A204.1 (cell line): Measurements from ENCODE around the gene OPN4.

Source experiments
- FAIRE-seq: peaks from 2 replicates; lab custom pipeline; 2012; peaks lifted over from hg19 to GRCh38; lab: Jason Lieb, UNC

OPN4 gene

DNA sequence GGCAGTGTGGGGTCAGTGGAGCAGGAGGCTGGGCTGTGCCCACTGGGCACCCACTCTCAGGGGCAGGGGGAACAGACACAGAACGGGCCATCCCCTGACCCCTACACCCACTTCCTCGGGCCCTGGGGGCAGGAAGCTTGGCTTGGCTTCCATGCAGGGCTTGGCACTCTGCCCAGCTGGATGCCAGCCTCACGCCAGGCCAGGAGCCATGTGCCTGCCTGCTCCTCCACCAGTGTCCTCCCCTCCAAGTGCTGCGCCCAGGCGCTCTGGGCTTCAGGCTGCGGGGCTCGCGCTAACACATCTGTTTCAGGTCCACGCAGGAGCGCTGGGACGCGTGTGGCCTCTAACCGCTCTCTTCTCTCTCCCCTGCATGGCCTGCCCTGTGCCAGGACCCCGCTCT is 26.7 kb downstream of the OPN4 start:
- no peak for FAIRE-seq

DNA sequence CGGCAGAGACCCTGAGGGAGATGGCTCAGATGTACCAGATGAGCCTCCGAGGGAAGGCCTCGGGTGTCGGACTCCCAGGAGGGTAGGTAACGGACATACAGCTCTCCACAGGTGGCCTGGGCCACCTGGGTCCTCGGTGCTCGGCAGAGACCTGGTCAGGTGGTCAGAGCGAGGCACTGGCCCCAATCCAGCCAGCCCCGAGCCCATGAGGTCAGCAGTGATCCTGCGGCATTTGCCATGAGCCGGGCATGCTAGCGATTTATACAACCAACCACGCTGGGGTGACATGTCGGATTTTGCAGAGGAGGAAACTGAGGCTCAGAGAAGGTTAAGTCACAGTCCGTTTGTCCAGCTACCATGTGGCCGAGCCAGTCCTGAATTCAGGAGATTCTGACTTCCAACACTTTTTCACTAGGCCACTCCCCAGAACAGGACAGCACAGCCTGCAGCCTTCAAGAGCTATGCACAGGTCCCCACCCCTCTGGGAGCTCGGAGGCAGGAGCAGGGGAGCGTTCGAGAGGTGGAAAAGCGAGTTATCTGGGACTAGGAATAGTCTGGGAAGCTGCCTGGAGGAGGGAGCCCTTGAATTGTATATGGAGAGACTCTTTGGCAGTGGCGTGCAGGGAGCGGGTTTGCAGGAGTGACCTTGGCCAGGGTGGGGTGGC is 27.5 kb downstream of the OPN4 start:
- no peak for FAIRE-seq

DNA sequence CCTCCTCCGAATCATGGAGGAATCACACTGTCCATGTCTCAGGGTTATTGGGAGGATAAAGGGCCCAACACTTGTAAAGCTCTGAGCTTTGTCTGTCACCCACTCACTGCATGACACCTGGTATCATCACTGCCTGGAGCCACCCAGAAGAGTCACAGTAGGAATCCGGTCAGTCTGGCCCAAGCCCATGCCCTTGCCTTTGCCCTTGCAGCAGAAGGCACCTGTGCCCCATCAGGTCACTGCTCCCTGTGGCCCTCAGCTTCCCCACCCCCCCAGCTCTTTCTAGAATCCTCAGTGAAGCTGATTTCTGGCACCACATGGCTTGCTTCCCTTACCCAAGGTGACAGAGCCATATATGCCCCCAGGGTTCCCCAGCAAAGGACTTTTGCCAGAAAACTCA is 28.3 kb downstream of the OPN4 start:
- no peak for FAIRE-seq

DNA sequence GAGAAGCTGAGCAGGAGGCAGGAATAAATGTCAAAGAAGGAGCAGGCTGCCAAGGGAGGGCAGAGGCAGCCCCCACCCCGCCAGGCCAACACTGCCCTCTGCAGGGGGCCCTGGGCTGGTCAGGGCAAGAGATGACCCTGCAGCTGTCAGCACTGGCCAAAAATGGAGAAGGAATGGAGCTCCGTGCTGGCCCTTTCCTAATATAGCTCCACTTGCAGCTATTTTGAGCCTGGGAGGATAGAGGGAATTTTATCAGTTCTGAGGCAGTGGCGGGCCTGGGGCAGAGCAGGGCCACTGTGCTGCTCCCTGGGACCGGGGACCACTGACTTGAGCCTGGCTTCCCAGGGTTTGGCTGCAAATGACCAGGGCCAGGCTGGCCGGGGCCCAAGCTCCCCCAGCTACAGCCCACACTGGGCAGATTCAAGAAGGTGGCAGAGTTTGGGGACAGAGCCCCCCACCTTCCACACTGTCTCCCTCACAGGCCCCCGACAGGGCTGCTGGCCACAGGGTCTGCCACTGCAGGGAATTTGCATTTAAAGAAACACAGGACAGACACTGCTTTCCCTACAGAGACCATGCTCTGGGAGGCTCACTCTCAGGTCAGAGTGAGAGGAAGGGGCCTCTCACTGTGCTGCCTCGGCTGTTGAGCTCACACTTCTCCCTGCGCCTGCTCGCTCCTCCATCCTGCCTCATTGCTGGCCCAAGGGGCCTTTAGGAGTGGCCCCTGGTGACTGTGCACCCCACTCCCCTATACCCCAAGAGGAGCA is 30.2 kb downstream of the OPN4 start:
- FAIRE-seq = no peak

DNA sequence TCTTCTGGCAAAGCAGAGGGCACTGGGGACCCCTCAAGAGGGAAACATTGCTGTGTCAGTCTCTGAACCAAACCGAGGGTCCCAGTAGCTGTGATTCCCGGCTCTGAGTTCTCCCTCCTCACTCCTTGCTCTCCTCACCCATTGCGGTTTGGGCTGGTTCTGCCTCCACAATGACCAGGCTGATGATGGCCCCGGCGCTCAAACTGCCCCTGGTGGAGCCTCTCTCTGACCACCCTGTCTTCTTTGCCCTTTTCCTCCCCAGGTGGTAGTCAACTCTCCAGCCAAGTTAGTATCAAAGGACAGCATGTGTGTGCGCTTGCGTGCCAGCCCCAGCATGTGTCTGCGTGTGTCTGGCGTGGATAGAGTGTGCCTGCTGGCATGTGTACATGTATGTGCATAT is 31.1 kb downstream of the OPN4 start:
- FAIRE-seq = no peak

DNA sequence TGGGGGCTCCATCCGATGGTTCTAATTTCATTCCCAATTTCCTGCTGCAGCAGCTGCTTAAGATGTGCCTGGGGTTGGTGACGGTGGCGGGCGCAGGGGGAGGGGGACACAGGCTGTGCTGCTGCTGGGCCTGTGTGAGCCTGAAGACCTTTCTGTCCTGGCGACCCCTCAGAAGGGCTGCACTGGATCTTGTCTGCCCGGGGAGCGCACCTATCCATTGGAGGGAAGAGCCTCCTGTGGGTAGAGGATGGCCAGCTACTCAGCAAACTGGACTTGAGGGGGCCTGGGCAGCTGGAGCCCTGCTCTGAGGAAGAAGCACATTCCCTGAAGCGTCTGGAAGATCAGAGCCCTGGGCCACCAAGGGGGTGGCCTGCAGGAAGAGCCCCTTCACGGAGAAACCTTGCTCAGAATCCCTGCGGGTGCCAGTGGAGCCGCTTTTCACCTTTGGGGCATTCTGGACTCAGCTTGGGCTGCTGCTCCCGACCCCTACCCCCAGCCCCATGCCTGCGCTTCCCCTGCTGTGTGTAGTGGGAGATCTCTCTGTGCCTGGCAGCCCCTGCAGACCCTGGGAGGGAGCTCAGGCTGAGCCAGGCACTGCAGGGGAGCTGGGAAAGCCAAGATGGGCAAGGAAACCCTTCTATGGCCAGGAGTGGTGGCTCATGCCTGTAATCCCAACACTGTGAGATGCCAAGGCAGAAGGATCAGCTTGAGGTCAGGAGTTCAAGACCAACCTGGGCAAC is 31.7 kb downstream of the OPN4 start:
- FAIRE-seq = no peak

DNA sequence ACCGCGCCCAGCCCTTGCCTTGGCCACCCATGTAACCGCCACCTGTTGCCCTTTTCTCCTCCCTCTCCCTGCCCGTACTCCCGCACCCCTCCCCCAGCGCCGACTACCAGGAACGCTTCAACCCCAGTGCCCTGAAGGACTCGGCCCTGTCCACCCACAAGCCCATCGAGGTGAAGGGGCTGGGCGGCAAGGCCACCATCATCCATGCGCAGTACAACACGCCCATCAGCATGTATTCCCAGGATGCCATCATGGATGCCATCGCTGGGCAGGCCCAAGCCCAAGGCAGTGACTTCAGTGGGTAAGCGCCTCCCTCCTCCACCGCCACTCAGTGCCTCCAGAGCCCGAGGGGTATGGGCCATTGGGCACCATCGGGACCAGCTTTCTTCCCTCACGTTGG is 32.6 kb downstream of the OPN4 start:
- no peak for FAIRE-seq

DNA sequence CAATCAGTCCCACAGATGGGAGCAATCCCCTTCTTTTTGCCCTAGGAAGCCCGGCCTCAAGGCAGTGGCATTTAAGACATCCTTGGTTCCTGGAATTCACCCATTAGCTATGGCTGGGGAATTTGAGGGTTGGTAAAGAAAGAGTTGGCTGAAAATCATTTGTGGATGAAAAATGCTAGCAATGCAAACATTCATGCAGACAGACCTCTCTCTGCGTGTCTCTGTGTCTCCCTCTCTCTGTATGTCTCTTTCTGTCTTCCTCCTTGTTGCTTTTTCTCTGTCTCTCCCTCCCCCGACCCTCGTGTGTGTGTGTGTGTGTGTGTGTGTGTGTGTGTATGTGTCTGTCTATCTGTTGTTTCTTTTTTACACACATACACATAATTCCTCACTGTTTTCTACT is 33.4 kb downstream of the OPN4 start:
- FAIRE-seq = no peak

DNA sequence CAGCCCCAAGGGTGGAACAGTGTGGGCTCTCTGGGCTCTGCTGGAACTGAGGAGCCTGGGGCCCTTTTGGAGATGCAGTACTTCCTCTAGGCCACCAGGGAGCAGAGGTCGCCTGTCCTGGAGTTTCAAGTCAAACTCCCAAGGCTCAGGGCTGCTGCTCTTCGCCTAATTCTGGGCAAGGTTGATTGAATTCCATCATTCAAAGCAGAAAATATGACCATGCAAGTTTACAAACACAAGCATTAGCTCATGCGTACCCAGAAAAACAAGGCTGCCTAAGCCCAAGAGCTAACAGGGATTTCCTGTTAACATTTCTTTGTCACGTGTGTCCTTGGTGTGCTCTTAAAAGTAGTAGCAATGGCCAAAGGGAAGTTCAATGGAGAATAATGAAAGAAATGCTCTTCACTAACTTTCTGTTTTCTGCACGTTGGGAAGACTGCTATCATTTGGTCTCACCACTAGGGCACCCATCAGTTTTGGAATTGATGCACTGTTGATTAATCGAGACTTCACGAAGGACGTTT is 34.1 kb downstream of the OPN4 start:
- FAIRE-seq = peak; percentile 74

DNA sequence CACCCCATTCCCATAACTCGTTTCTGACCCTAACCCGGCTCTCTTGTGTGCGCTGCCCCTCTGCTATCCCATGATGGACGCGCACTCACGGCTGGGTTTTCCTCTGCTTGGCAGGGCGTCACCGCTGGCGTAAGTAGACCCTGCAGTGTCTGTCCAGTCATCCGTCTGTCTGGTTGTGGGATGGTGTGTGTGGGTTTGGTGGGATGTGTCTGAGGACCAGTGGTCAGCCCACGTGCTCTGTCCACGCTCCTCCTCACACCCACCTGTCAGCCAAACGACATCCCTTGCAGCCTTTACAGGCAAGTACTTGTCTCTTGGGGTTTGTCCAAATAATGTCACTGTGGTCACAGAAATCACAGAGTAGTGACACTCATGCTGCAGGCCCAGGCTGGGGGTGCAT is 34.8 kb downstream of the OPN4 start:
- no peak for FAIRE-seq

DNA sequence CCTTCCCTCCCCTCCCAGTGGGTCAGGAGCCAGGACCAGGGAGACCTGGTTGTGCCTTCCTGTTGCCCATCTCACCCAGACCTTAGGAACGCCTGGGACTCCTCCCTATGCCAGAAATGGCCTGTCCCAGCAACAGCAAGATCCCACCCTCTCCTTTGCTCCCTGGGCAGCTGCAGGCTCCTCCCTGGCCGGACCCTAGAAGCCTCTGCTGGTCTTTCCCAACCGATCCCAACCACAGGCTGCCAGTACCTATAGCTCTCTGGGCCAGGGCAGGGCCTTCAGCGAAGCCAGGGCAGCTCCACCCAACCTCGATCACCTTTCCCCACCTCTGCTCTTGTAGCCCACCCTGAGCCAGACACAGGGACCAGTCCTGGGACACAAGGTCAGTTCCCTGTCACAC is 35.9 kb downstream of the OPN4 start:
- FAIRE-seq = no peak

DNA sequence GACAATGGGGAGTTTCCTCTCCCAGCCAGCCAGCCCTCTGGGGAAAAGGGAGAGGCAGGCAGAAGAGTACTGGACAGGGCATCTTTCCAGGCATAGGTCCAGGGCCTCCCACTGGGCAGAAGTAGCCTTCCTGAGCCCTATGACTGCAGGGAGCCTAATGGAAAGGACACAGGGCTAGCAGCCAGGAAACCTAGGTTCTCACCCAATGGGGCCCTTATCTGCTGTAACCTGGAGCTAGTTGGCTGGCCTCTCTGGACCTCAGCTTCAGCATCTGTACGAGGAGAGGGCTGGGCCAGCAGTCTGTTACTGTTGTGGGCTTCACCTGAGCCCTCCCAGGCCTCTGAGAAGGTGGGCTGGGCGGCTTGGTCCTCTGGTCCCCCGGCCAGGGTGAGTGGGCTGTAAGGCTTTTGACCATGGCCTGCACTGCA is 36.3 kb downstream of the OPN4 start:
- FAIRE-seq = no peak

DNA sequence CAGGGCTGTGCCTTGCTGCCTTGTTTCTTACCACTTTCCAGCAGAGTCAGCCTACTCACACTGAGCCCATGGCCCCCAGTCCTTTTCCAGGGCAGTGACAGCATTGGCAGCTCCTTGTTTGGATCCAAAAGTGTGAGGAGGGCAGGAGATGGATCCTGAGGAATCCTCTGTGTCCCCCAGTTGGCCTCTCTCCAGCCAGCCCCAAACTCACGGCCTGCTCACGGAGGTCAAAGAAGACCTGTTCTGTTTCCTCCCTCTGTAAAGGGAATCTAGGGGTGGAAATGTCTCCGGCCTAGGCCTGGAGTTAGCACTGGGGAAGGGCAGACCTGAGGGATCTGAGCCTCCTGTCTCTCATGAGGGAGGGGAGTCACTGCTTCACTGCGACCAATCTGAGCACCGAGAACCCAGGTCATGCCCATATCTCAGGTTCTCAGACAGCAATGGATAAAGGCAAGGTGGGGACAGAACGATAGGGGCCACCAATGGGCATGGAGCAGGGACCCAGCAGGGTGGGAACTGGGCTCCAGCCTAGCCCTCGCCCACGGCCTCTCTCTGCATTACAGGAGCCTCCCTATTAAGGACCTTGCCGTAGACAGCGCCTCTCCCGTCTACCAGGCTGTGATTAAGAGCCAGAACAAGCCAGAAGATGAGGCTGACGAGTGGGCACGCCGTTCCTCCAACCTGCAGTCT is 37.1 kb downstream of the OPN4 start:
- no peak for FAIRE-seq

DNA sequence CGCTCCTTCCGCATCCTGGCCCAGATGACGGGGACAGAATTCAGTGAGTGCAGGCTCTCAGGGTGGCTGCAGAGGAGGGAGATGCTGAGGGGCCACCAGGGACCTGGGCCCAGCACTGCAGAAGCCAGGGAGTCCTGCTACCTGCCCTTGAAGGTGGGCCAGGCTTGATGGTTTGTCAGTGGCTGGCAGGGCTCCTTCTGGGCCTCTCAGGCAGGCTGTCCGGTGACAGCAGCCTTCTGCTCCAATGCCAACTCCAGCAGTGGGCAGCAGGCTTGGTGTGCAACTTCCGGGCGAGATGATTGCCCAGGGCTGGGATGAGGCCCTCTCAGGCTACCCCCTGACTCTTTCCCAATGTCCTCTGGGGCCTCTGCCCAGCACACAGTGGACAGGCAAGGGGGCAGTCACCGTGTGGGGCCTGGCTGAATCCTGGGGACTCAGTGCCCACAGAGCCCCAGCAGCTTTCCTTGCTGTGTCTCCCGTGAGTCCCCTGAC is 37.7 kb downstream of the OPN4 start:
- FAIRE-seq = no peak

DNA sequence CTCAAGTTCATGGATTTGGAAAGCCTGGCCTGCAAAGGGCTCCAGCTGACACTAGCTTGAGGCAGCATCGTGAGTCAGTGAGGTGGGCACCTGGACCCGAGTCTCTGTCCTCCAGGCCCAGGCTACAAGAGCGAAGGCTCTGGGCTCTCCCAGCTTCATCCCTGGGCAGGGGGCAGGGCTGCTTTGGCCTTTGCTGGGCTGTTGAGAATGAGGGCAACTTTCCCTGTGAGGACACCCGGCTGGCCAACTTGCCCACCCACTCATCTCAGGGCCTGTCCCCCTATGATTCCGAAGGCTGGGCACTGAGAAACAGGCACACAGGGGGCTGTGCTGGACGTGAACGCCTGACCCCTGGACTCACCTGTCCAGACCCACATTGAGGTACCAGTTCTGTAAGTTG is 38.3 kb downstream of the OPN4 start:
- FAIRE-seq = no peak

DNA sequence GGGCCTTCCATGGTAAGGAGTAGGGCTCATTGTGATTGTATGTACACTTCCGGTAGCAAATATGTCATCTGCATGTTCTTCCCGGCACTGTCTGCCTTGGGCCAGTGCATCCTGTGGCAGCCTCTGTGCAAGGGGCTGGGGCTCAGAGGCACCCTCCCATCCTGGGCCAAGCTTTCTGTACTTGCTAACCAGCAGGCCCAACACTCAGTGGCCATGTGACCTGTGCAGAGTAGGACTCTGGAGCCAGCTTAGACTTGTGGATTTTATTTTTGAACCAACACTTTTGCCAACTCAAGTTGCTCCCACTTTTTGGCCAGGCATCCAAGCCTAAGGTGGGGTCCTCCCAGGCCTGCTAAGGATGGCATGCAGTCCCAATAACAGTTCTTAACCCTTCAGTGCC is 38.9 kb downstream of the OPN4 start:
- no peak for FAIRE-seq

DNA sequence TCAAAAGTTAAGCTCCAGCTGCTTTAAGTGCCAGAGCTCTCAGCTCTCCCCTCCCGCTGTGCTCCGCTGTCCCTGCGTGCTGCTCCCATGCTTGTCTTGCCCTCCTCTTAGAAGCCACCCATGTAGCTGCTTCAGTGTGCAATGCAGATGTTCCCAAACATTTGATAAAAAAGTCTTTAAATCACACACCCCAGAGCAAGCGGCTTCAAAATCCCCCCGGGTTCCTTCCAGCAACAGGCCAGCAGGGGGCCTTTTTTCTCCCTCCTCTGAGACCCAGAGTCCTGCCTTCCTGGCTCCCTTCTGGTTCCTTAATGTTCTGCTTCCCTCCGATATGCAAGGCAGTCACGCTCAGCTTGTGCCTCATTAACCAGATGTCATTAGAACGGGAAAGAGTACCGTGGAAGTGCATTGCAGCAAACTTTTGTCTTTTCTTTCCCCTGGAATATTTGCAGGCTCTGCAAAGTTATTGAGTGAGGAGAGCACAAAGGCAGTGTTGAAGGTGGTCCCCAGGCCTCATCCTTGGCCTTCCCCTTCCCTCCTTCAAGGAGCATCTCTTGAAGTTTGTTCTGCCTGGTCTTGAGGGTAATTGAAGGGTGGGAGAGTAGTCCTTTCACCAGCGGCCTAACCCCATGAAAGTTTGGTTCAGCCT is 39.5 kb downstream of the OPN4 start:
- FAIRE-seq = no peak

DNA sequence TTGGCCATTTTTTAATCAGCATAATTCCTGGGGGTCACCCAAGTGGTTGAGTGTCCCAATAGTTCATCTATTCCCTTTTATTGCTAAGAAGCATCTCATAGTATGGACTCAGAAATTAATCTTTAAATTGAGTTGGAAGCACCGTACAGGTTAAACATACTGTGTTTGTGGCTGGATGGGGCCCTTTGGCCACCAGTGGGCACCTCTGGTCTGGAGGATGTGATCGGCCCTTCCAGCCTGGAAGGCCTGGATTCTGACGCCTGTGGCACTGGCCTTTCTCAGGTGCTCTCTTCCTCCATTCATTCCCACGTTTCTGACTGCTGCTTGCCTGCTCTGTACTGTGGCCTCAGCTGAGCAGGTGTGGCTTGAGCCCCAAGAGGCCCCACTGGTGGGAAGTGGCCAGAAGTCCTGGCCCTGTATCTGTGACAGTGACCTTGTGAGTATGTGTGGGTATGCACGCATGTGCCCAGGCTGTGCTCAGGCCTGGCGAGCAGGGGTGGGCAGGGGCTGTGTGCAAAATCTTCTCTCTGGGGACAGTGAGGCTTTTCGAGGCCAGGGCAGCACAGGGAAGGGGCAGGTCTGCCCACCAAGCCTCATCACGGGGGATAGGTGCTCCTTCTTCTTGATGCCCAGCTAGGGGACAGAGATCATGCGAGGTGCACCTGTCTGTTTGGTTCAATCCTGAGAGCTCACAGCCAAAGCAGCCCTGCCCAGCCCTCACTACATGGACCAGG is 44.0 kb downstream of the OPN4 start:
- no peak for FAIRE-seq

DNA sequence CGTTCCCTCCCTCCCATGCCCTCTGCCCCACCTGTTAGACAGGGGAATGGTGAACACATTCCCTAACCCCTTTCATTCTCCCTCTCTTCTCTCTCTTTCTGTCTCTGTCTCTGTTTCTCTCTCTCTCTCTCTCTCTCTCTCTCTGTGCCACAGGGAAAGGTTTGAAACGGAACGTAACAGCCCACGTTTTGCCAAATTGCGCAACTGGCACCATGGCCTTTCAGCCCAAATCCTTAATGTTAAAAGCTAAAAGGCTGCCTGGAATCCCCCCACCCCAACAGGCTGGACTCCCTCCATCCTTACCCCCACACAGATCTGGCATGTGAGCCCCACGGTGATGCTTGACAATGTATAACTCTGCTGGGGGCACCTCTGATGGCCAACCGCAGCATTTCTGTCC is 44.8 kb downstream of the OPN4 start:
- FAIRE-seq = no peak

DNA sequence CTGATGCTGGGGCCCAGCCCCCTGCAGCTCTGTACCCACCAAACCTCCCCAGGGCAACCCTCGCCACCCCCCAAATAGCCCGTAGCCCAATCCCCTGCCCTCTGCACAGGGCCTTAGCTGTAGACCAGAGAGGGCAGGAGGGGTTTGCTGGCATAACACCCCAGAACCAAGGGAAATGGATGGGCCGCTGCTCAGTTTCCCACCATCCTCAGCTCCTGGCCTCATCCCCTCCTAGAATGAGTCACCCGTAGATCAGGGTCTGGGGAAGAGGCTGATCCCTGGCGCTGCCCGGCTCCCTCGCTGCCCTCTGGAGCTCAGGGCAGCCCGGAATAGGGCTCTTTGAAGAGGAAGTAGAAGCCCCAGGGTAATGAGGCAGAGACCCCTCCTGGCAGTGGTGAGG is 45.2 kb downstream of the OPN4 start:
- FAIRE-seq = no peak
